Stimulated activated CD4-positive, alpha-beta T cell treated with anti-CD3 and anti-CD28 coated beads, Interleukin-15, amount 100 ng/mL, for 48 hours (primary cell): ENCODE results near the gene INPP5A.
"Not testable (repeated sequence)": the region's sequence is repeated elsewhere in the genome, so short reads cannot be mapped to it uniquely, and the experiment has no call there.

Source experiments
- DNase-seq, 2 donors: peaks; one replicate each; pipeline ENCODE4 v3.0.0-alpha.2; 2020; ENCODE audit warnings: low read depth in 2 of 2

INPP5A gene

DNA sequence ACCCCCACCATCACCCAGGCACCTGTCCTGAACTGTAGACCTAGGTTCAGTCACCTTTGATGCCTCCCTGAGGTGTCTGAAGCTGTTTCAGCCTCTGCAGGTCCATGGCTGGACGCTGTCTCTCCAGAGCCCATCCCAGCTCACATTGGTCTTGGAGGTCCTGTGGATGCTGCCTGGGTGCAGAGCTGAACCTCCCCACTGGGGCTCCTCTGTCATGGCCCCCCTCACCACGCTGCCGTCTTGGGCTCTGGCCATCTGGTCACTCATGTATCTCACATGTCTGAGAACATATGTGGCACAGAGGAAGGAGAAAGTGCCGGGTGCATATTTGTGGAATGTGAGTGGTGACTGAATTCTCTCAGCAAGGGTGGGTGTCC lies 139.5 kb downstream of the INPP5A start:
- DNase-seq: no peak

DNA sequence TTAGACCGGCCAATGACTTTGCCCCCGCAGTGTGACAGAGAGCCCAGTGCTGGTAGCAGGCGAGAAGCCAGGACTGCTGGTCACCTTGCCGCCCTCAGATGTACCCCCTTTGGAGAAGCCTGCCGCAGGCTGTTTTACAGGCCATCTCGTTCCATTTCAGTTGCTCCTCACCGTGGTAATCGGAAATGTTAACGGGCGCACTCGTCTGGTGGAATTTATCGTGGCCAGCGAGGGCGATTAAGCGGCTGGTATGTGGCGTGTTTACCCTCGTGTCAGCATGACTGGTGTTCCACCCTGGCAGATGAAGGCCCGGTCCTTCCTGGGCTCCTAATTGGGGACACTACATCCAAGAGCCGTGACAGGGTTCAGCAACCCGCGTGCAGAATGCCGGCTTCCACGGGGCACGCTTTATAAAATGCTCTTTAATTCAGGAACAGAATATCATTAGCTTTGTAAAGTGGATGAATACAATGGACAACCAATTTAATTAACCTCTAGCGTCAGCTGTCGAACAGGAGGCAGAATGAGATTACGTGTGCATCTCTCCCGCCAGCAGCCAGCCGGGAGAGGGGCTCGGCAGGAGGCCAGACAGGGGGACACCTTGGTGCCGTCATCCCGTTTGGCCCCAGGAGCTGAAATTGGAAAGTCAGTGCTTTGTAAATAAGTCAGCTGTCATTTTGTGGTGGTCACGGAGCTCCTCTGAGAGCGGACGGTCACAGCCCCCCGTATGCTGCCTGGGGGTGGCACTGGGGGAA lies 140.1 kb downstream of the INPP5A start:
- no peak for DNase-seq

DNA sequence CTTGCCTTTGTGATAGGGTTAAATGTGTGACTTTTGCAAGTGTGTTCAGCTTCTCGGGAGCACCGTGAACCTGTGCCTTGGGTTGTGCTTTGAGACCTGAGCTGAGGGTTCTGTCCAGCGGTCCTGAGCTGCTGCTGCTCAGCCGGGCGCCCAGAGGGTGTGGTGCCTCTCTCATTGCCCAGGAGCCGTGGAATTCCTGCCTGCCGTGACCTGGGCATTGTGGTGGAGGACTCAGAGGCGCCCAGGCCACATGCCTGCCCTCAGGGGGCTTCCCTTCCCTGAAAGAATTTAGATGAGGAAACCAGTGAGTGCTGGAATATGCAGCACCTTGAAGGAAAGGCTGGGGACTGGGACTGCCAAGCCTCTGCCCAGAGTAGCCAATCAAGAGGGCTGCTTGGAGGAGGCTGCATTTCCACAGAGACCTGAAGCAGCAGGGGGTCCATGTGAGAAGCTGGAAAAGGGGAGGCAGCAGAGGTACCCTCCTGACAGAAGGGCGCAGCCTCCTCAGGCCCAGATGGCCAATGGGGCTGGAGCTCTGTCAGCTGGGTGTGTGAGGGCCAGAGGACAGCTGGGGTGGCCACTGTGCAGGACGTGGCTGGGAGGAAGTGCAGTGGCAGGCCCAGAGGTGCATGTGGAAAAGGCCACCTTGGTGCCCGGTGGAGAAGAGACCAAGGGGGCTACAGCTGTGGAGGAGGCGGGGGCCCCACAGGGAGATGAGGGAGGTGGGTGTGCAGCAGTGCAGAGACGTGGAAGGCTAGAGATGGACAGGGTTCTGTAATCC lies 141.0 kb downstream of the INPP5A start:
- DNase-seq: no peak

DNA sequence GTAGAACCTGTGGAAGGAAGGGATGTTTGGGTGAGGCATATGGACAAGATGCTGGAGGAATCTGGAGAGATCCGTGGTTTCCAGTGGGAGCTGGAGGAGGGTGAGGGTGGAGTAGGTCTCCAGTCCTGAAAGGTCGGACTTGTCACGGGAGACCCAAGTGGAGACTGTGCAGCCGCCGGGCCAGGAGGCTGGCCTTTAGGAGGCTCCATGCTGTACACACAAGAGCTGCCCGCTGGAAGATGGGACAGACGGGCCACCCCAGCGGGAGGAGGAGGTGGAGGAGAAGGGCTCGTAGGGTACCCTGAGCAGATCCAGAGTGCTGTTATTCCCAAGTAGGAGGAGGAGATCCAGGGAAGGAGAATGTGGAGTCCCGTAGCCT lies 141.6 kb downstream of the INPP5A start:
- DNase-seq: no peak

DNA sequence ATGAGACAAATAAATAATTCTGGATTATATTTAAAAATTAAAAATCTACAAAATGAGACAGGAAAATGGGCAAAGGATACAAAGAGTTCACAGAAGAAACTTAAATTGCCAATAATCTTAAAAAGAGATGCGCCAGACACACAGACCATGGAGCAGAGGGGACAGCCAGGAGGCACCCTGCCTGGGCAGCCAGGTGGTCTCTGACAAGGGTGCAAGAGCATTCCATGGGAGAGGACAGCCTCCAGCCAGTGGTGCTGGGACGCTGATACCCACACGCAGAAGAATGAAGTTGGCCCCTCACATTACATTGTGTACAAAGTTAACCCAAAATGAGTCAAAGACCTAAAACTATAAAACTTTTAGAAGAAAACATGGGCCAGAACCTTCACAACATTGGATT lies 142.1 kb downstream of the INPP5A start:
- DNase-seq: no peak

DNA sequence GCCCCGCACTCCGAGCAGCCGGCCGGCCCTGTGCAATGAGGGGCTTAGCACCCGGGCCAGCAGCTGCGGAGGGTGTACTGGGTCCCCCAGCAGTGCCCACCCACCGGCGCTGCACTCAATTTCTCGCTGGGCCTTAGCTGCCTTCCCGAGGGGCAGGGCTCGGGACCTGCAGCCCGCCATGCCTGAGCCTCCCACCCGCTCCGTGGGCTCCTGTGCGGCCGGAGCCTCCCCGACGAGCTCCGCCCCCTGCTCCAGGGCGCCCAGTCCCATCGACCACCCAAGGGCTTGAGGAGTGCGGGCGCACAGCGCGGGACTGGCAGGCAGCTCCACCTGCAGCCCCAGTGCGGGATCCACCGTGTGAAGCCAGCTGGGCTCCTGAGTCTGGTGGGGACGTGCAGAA lies 143.2 kb downstream of the INPP5A start:
- not testable (repeated sequence) for DNase-seq

DNA sequence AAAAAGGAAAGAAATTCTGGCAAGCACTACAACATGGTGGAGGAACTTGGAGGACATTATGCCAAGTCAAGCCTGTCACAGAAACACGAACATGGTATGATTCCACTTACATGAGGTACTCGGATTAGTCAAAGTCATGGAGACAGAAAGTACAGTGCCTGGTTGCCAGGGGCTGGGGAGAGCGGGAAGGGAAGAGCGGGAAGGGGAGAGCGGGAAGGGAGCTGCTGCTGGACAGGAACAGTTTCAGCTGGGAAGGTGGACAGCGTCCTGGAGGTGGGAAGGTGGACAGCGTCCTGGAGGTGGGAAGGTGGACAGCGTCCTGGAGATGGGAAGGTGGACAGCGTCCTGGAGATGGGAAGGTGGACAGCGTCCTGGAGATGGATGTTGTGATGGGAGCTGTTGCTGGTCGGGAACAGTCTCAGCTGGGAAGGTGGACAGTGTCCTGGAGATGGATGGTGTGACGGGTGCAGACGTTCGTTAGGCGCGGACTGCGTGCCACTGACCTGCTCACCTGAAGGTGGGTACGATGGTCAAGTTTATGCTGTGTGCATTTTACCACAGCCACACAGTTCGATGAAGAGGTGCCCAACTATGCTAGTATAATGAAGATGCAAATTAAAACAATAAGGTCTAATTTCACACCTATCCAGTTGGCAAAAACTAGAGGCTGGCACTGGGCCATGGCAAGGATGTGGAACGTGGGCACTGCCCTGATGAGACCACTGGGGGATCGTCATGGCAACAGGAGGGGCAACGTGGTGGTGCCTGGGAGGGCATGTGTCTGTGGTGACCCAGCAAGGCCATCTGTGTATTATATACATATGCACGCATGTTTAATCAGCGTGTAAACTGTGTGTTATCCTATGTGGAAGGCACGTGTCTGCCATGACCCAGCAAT lies 144.5 kb downstream of the INPP5A start:
- DNase-seq: no peak

DNA sequence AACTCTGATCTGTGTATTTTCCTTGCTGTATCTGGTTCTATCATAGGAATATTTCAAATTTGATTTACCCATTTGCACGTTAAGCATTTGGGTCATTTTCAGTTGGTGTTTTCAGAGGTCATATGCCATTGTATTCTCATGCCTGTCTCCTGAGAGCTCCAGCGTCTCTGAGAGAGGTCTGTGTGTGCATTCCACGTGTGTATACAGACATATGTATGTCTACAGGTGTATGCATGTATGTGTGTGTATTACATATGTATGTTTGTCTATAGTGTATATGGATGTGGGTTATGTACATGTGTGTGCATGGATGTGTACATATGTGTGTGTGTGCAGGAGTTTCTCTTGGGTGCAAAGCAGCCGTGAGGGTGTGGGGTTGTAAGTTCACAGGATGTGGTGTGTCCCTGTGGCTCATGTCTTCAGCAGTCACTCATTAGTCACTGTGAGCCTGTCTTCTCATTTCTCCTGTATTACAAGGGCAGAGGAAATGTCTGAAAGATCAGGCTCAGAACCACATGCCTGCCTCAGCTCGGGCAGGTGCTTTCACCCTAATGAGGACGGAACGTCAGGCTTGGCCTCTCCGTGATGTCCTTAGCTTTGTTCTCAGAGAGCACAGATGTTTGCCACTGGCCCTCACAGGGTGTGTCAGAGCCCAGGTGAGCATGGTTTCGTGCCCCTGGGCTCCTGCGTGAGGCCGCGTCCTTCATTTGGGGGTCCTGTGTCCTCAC lies 146.7 kb downstream of the INPP5A start:
- peak; percentile 32 to 33 for DNase-seq

DNA sequence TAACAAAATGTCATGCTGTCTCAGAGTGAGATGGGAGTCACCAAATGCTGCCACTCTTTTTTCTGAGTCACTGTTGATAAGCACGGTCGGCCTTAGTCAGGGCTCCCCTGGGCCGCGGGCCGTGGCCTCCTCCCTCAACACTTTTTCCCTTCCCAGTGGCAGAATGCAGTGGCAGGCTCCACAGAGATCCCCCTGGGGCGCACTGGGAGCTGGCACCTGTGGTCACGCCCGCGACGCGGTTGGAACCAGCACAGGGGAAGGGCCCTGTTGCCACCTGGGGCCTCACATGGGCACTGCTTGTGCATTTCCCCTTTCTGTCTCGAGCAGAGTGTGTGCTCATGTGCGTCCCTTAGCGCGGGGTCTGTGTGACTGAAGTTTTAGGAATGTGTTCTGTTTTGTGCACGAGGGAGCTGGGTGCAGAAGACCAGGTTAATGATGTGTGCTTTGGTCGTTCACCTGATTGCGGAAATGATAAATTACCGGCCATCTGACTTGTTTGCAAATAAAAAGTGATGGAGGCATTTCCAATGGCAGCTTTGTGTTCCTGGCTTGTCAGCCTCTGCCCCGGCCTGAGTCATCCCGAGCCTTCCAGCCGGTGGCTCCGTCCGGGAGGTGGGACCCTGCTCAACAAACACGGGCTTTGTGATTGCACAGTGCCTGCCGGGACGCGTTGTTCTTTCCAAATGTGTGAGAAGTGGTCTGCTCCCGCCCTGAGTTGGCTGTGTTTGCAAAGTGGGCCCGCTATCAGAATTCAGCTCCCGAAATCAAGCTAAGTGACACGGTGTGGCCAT lies 147.7 kb downstream of the INPP5A start:
- peak in 1 of 2 donors; percentile 16 for DNase-seq

DNA sequence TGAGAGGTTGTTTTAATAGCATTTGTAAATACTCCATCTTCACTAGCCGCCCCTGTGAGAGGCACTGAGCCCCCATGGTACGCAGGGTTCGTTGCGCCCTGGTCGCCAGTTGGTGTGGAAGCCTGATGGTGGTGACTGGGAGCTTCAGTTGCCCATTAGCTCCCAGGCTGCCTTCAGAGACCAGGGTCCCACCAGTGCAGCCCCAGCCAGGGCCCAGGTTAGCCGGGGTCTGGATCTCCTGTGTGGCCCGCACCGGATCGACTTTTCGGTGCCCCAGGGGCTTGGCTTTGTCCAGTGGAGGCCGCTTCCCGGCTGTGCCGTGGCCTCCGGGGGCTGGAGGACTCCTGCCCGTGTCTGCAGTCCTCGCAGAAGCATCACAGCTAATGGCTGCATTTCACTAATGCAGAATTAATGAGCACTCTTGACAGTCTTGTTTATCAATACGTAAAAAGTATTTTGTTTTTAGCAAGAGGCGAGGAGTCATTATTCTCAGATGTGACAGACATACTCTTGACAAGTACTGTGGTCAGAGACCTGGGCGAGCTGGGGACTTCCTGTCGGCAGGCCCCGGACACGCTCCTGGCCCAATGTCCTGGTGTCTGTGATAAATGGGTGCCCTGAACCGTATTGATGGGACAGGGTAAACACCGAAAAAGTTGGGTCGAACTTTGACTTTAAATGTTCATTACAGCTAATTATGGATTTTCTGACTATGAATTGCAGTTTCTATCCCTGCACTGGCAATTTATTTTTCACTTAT lies 148.5 kb downstream of the INPP5A start:
- DNase-seq: no peak

DNA sequence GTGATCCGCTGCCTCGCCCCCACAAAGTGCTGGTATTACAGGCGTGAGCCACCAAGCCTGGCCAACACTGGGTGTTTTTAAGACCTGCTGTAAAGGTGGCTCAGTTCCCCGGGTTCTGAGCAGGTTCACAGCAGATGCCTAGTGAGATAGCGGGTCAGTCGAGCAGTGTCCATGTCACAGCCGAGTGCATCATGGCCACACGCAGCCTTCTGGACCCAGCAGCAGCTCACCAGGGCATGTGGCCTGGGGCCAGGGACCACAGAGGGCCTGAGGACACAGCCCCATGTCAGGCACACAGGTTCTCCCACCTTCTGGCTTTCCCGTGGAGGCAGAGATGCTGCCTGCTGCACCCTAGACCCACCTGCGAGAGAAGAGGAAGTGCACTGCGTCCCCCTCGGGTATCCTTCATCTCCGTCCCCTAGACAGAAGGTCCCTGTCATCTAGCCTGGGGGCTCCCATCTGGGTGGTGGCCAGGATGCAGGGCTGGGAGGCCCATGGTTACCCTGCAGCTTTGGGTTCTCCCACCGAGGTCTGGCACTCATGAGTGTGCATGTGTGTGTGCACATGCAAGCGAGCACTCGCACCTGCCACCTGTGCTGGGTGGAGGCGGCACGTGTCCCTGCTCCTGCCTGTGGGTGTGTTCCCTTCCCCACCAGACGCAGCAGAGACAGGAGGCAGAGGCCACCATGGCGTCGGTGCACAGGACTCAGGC lies 149.8 kb downstream of the INPP5A start:
- no peak for DNase-seq

DNA sequence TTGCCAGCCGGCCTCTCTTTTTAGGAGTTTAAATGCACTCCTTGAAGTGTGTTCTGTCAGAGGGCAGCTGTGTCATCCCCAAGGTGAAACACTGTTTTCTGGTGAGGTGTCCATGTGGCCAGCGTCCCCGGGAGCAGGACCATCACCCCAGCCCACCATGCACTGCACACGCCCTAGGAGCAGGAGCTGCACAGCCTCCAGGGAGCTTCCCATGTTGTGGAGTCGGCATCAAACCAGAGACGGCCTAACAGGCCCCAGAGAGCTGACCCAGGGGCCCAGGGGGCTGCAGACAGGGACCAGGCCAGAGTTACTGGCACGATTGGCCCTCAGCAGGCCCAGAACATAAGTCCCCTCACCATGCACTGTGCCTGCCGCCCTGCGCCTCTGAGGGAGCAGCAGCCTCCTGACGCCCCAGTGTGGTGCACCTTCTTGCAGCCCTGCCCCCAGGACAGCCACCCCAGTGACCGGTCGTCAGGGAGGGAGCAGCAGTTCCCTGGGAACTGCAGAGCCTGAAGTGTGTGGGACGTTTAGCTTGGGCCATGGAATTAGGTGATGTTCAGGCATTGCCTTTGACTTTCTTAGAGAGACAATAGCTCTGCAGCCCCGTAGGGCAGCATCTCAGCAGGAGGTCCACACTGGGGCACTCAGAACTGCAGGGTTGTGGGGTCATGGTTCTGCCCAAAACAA lies 150.4 kb downstream of the INPP5A start:
- DNase-seq: no peak

DNA sequence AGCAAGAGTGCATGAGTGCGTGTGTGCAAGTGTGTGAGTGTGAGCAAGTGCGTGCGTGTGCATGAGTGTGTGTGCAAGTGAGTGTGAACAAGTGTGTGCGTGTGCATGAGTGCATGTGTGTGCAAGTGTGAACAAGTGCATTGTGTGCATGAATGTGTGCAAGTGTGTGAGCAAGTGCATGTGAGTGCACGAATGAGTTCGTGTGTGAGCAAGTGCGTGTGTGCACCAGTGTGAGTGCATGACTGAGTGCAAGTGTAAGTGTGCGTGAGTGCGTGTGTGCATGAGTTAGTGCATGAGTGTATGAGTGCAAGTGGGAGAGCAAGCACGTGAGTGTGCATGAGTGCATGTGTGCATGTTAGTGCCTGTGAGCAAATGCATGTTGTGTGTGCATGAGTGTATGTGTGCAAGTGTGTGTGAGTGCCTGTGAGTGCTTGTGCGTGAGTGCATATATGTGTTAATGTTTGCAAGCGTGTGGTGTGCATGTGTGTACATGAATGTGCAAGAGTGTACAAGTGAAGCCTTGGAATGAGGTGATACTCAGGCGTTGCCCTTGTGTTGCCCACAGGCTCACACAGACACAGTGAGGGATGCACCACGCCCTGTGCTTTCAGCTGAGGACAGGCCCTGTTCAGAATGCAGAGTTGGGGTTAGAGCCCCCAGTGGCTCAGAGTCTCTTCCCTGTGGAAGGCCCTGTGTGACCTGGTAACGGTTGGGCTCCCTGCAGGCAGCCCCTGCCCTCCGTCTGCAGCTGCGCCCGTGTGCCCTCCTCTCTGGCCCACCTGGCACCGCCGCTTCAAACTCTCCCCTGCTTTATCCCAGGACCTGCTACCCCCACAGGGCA lies 151.2 kb downstream of the INPP5A start:
- no peak for DNase-seq

DNA sequence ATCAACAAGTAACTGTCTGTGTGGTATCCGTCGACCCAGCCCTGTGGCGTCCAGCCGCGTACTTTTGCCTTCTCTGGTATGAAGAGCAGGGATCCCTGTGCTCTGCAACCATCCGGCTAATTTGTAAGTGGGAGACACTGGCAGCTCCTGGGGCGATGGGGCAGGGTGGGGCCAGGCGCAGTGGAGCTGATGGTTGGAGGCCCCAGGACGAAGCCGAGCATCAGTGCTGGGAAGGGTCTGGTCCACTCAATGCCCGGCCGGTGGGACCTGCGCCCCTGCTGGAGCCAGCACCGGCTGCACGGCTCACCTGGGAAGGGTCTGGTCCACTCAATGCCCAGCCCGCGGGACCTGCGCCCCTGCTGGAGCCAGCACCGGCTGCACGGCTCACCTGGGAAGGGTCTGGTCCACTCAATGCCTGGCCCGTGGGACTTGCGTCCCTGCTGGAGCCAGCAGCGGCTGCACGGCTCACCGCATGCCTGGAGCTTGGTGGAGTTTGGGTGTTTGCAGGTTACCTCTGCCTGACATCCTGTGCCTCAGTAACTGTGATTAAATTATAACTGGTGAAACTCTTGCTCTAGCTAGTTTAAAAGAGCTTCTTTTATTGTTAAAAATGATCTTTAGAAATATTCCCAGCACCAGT lies 152.3 kb downstream of the INPP5A start:
- no peak for DNase-seq

DNA sequence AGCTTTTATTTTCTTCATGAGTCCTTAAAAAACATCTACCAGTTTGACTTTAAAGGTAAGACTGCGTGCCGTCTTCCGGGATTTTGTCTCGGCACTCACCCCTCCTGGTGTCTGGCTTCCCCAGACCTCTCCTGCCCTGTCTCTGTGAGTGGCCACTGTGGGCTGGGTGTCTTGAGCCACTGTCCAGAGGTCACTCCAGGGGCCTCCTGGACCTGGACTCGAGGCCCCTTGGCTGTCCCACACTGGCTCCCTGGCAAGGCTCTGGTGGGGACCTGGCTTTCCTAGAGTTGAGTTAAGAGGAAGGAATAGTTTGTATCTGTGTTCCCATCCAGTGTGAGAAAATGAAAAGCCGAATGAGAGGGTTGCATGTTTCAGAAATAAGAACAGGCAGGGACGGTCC lies 152.8 kb downstream of the INPP5A start:
- DNase-seq: no peak

DNA sequence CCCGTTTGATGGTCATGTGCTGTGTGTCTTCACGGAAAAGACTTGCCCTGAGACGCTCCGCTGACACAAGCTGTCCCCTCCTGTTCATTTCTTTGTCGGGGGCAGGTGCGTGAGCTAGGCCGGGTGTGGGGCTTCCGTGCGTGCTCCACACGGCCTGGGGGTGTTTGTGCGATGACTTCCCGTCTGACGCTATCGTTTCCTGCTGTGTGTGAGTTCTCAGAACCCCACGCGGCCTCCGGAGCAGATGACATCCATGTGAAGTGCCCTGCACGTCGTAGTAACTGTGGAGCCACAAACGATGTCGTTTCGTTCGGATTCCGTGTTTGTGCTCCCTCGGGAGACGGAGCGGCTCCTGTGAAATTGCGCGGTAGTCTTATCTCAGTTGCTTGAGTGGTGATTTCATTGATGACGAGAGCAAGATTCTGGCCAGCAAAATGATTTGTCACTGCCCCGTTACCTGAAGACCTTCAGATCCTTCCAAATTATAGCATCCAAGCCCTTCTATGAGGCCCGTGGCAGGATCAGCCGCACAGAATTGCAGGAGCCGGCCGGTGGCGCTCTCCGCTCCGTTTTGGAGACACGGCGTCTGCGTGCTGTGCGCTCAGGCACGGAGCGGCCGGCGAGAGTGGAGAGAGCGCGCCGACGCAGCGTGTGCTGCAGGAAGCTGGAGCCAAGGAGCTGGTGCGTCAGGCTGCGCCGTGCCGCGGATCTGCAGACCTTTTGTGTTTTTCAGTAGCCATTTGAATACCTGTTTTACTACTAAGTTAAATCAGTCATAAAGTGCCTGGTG lies 153.4 kb downstream of the INPP5A start:
- no peak for DNase-seq

DNA sequence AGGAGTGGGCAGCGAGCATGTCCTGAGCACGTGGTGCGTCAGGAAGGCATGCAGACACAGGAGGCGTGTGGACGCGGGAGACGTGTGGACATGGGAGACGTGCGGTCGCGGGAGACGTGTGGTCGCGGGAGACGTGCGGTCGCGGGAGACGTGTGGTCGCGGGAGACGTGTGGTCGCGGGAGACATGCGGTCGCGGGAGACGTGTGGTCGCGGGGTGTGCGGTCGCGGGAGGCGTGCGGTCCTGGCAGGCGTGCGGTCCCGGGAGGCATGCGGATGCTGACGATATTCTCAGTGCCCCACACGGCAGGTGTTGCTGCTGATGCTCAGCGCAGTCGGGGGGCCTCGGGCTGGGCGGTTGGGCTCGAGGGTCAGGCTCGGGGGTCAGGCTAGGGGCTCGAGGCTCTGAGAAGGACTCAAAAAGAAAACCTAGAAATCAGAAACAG lies 154.1 kb downstream of the INPP5A start:
- no peak for DNase-seq
